Osteoblast (primary cell): ENCODE data around the gene F11R. TPM values are rescaled to one million over a fixed set of nuclear protein-coding genes. Genes with fewer than 3 reads are reported as not detected.

Experiments
- DNase-seq: peaks from one replicate; pipeline ENCODE4 v3.0.0; 2011; ENCODE audit warnings: low spot score, mixed read lengths; ENCODE audit not compliant: insufficient read length; ENCODE audit errors: missing footprints
- H2AFZ ChIP-seq: 2 replicates; pipeline ENCODE4 v1.6.0; 2011; ENCODE audit warnings: mild to moderate bottlenecking, low read length
- H3K27ac ChIP-seq: 2 replicates; pipeline ENCODE4 v1.5.1; 2011; ENCODE audit warnings: mild to moderate bottlenecking, low read depth, low read length, moderate library complexity
- H3K27me3 ChIP-seq: 2 replicates; pipeline ENCODE4 v1.6.0; 2012; ENCODE audit warnings: mild to moderate bottlenecking, control low read depth, inconsistent platforms, low read length, moderate library complexity; ENCODE audit not compliant: insufficient read depth
- H3K36me3 ChIP-seq: 2 replicates; pipeline ENCODE4 v1.5.1; 2011; ENCODE audit warnings: mild to moderate bottlenecking, low read length, control low read depth, moderate library complexity; ENCODE audit not compliant: insufficient read depth
- H3K4me1 ChIP-seq: 2 replicates; pipeline ENCODE4 v1.5.1; 2011; ENCODE audit warnings: mild to moderate bottlenecking, low read length, control low read depth, moderate library complexity; ENCODE audit not compliant: insufficient read depth
- H3K4me2 ChIP-seq: 2 replicates; pipeline ENCODE4 v1.6.0; 2011; ENCODE audit warnings: mild to moderate bottlenecking, low read length; ENCODE audit not compliant: insufficient read depth
- H3K4me3 ChIP-seq: fragments of 200-600 bp; sonication (generic); 3 replicates; pipeline ENCODE4 v1.5.1; 2012; ENCODE audit warnings: mild to moderate bottlenecking, low read length, inconsistent platforms; ENCODE audit not compliant: insufficient read depth
- H3K79me2 ChIP-seq: 2 replicates; pipeline ENCODE4 v1.6.0; 2012; ENCODE audit warnings: mild to moderate bottlenecking, low read length, control low read depth, inconsistent platforms; ENCODE audit not compliant: insufficient read depth
- H3K9me3 ChIP-seq: 2 replicates; pipeline ENCODE4 v1.5.1; 2011; ENCODE audit warnings: low read depth, low read length, control low read depth
- H4K20me1 ChIP-seq: 2 replicates; pipeline ENCODE4 v1.6.0; 2012; ENCODE audit warnings: mild to moderate bottlenecking, low read length, control low read depth; ENCODE audit not compliant: insufficient read depth
- CTCF ChIP-seq: IDR thresholded peaks from 2 replicates; pipeline ENCODE4 v1.5.1; 2011; ENCODE audit warnings: mild to moderate bottlenecking, low read depth, low read length, moderate library complexity; ENCODE audit errors: extremely low read depth
- total RNA-seq: library from RNA; depleted of rRNA; stranded (reverse); fragments of >200 nt; gene quantifications from 2 replicates; pipeline ENCODE4 v1.2.3, GENCODE V29; 2012

Gene F11R
- total RNA-seq, 1 donor: 0.72 TPM

GRCh38 chr1:161044535-161044907 lies 23.6 kb upstream of the F11R start:
- peaks cover 28% of the 10 kb centered on the region for H3K79me2 ChIP-seq
- peak overlapping the region; percentile 90 for H3K4me3 ChIP-seq
- H3K27ac ChIP-seq: peak overlapping the region; percentile 98
- H3K9me3 ChIP-seq: peaks cover 5% of the 10 kb centered on the region
- H3K4me1 ChIP-seq: peaks cover 12% of the 10 kb centered on the region
- peak overlapping the region; percentile 100 for H3K4me2 ChIP-seq
- H4K20me1 ChIP-seq: peaks cover 8% of the 10 kb centered on the region
- no peak for TF ChIP-seq CTCF
- peak; percentile 80 for DNase-seq
- H2AFZ ChIP-seq: peak overlapping the region; percentile 99
- H3K27me3 ChIP-seq: no peaks in the 10 kb centered on the region
- H3K36me3 ChIP-seq: peaks cover 37% of the 10 kb centered on the region

GRCh38 chr1:161039546-161039945 lies 18.6 kb upstream of the F11R start:
- peak; percentile 58 for DNase-seq
- Histone ChIP-seq H3K4me1 (peaks cover 5% of the 10 kb centered on the region), H3K4me2 (no peak overlapping the region), H3K79me2 (peaks cover 20% of the 10 kb centered on the region), H3K9me3 (no peaks in the 10 kb centered on the region), H3K4me3 (no peak overlapping the region), H4K20me1 (peaks cover 2% of the 10 kb centered on the region), H3K27me3 (no peaks in the 10 kb centered on the region), H3K27ac (no peak overlapping the region), H3K36me3 (peaks cover 45% of the 10 kb centered on the region), H2AFZ (no peak overlapping the region)
- no peak for TF ChIP-seq CTCF

- Histone ChIP-seq H4K20me1 (peaks cover 2% of the 10 kb centered on the region), H3K79me2 (peaks cover 16% of the 10 kb centered on the region), H3K4me3 (no peak overlapping the region), H3K4me2 (no peak overlapping the region), H2AFZ (no peak overlapping the region), H3K27ac (no peak overlapping the region), H3K27me3 (no peaks in the 10 kb centered on the region), H3K36me3 (peaks cover 45% of the 10 kb centered on the region), H3K4me1 (peaks cover 1% of the 10 kb centered on the region), H3K9me3 (no peaks in the 10 kb centered on the region)
- DNase-seq: peak; percentile 51
- no peak for TF ChIP-seq CTCF
These were observed 18.2 kb upstream of the F11R start for GRCh38 chr1:161039154-161039545.

GRCh38 chr1:161038523-161039153 lies 17.7 kb upstream of the F11R start, which contains the start of gene TSTD1:
TSS of gene TSTD1 (minus strand) at chr1:161038964. CDS start at chr1:161038889, 75 bp downstream.
- no peak within 1 kb of the TSS for H3K4me2 ChIP-seq

More at GRCh38 chr1:161038523-161039153, 17.7 kb upstream of the F11R start, which contains the start of gene TSTD1:
- peaks cover 2% of the 10 kb centered on the region for H4K20me1 ChIP-seq
- peak; percentile 65 for DNase-seq
- no peaks in the 10 kb centered on the region for H3K27me3 ChIP-seq
- H3K4me1 ChIP-seq: no peaks in the 10 kb centered on the region
- no peaks in the 10 kb centered on the region for H3K9me3 ChIP-seq
- H2AFZ ChIP-seq: no peak within 1 kb of the TSS
- TF ChIP-seq CTCF: no peak
- peaks cover 45% of the 10 kb centered on the region for H3K36me3 ChIP-seq
- H3K4me3 ChIP-seq: peak within 1 kb of the TSS; percentile 46
- H3K79me2 ChIP-seq: peaks cover 12% of the 10 kb centered on the region
- H3K27ac ChIP-seq: no peak within 1 kb of the TSS
